ENCODE measurements around the gene WSCD2. TPM values are rescaled to one million over a fixed set of nuclear protein-coding genes. Genes with fewer than 3 reads are reported as not detected.

Gene WSCD2
- total RNA-seq, 1 donor from 2014 or later = not detected

GRCh38 chr12:108107293-108107692 lies 21.8 kb upstream of the WSCD2 start:
- DNase-seq (ENCODE audit: low read depth in 2 of 2) = no peak

- no peak for DNase-seq (ENCODE audit: low read depth in 2 of 2)
Observed at GRCh38 chr12:108109504-108109903, 19.6 kb upstream of the WSCD2 start.

- no peak for DNase-seq (ENCODE audit: low read depth in 2 of 2)
Observed at GRCh38 chr12:108109954-108110353, 19.1 kb upstream of the WSCD2 start.

- no peak for DNase-seq (ENCODE audit: low read depth in 2 of 2)
Observed at GRCh38 chr12:108110844-108111243, 18.2 kb upstream of the WSCD2 start.

GRCh38 chr12:108112832-108113556 lies 16.1 kb upstream of the WSCD2 start:
- no peak for DNase-seq (ENCODE audit: low read depth in 2 of 2)

GRCh38 chr12:108115123-108116121 lies 13.7 kb upstream of the WSCD2 start:
- no peak for DNase-seq (ENCODE audit: low read depth in 2 of 2)

GRCh38 chr12:108116254-108116653 lies 12.8 kb upstream of the WSCD2 start:
- no peak for DNase-seq (ENCODE audit: low read depth in 2 of 2)

- no peak for DNase-seq (ENCODE audit: low read depth in 2 of 2)
Observed at GRCh38 chr12:108116699-108117098, 12.4 kb upstream of the WSCD2 start.

- no peak for DNase-seq (ENCODE audit: low read depth in 2 of 2)
Observed at GRCh38 chr12:108117163-108117849, 11.8 kb upstream of the WSCD2 start.

- DNase-seq (ENCODE audit: low read depth in 2 of 2) = no peak
Observed at GRCh38 chr12:108117902-108118301, 11.2 kb upstream of the WSCD2 start.

- no peak for DNase-seq (ENCODE audit: low read depth in 2 of 2)
Observed at GRCh38 chr12:108119126-108119973, 9.7 kb upstream of the WSCD2 start.

GRCh38 chr12:108119974-108120862 lies 8.9 kb upstream of the WSCD2 start:
- no peak for DNase-seq (ENCODE audit: low read depth in 2 of 2)

GRCh38 chr12:108120863-108121165 lies 8.3 kb upstream of the WSCD2 start:
- no peak for DNase-seq (ENCODE audit: low read depth in 2 of 2)

GRCh38 chr12:108121320-108121719 lies 7.8 kb upstream of the WSCD2 start:
- DNase-seq (ENCODE audit: low read depth in 2 of 2) = no peak

GRCh38 chr12:108121728-108122471 lies 7.2 kb upstream of the WSCD2 start:
- DNase-seq (ENCODE audit: low read depth in 2 of 2) = no peak

GRCh38 chr12:108122644-108123043 lies 6.4 kb upstream of the WSCD2 start:
- no peak for DNase-seq (ENCODE audit: low read depth in 2 of 2)

- no peak for DNase-seq (ENCODE audit: low read depth in 2 of 2)
Observed at GRCh38 chr12:108123402-108123801, 5.7 kb upstream of the WSCD2 start.

GRCh38 chr12:108125073-108125472 lies 4.0 kb upstream of the WSCD2 start:
- DNase-seq (ENCODE audit: low read depth in 2 of 2) = no peak

- no peak for DNase-seq (ENCODE audit: low read depth in 2 of 2)
Observed at GRCh38 chr12:108126212-108126611, 2.9 kb upstream of the WSCD2 start.

Data from lung microvascular endothelial cell (primary cell).